Cardiac fibroblast (primary cell): ENCODE measurements around the gene VAMP3.
"Not testable (repeated sequence)": the region's sequence is repeated elsewhere in the genome, so short reads cannot be mapped to it uniquely, and the experiment has no call there.

ENCODE experiments used
- DNase-seq, 2 donors: peaks; one replicate each; pipeline versions ENCODE4 v3.0.0 to v3.0.0-alpha.2; 2010; ENCODE audit warnings: low read depth in 2 of 2
- H3K4me3 ChIP-seq, 2 donors: replicated peaks in 1 of 2; 1 replicate in 1 of 2; 2 replicates in 1 of 2; pipeline ENCODE4 v1.5.1; 2011; ENCODE audit warnings: low read depth in 2 of 2, low read length in 2 of 2, mild to moderate bottlenecking in 2 of 2, moderate library complexity in 1 of 2
- CTCF ChIP-seq: IDR thresholded peaks from one replicate; pipeline ENCODE4 v1.5.1; 2011; ENCODE audit warnings: low read depth, mild to moderate bottlenecking, low read length, inconsistent platforms

VAMP3 gene

DNA sequence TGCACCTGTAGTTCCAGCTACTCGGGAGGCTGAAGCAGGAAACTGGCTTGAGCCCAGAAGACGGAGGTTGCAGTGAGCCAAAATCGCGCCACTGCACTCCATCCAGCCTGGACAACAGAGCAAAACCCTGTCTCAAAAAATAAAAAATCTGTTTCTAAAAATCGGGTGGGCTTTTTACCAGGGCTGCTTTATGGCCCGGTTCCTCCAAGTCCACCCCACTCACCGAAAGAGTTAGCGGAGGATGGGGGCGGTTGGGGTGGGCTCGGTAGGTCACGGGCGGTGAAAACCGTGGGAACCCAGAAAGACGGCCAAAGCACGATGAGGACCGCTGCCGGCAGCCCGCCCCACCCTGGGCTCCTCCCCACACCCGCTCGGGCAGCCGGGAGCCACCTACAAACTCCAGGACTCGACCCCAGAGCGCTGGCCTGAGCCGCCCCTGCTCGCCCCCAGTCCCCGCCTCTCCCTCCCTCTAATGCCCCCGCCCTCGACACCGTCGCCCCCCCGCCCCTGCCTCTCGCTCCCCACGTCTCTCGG lies 12.1 kb downstream of the VAMP3 start:
- DNase-seq = peak; percentile 36 to 69
- TF ChIP-seq CTCF = no peak
- peak overlapping the region; percentile 54 to 56 for H3K4me3 ChIP-seq

DNA sequence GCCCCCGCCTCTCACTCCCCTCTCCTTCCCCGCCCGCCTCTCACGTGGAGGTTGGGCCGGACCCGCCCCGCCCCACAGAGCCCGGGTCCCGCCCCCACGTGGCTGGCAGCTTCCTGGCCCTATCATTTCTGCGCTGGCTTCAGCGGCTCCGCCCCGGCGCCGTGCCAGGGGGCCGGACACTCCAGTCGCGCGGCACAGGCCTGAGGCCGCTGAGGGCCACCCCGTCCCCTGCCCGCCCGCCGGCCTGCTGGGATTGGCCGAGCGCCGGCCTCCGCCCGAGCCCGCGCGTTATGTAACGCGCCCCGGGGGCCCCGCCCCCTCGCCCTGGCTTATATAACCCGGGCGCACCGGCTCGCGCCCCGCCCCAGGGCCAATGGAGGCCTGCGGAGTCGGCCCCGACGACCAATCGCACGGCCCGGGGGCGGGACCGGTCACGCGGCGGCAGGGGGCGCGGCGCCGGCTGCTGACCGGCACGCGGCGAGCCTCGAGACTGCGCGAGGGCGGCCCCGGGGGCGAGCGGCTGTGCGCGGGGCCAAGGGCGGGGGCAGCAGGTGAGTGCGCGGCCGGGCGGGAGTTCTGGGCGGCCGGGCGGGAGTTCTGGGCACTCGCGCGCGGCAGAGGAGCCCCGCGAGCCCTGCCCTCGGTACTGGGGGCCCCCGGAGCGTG lies 12.9 kb downstream of the VAMP3 start, which contains the start of gene PER3:
Gene PER3, plus strand, starts transcription at position 466 of the 666 bp plus-strand sequence. CDS start 587 bp downstream, outside the sequence.
- no peak for TF ChIP-seq CTCF
- DNase-seq = peak; percentile 96 to 99
- peak within 1 kb of the TSS; percentile 54 to 56 for H3K4me3 ChIP-seq

DNA sequence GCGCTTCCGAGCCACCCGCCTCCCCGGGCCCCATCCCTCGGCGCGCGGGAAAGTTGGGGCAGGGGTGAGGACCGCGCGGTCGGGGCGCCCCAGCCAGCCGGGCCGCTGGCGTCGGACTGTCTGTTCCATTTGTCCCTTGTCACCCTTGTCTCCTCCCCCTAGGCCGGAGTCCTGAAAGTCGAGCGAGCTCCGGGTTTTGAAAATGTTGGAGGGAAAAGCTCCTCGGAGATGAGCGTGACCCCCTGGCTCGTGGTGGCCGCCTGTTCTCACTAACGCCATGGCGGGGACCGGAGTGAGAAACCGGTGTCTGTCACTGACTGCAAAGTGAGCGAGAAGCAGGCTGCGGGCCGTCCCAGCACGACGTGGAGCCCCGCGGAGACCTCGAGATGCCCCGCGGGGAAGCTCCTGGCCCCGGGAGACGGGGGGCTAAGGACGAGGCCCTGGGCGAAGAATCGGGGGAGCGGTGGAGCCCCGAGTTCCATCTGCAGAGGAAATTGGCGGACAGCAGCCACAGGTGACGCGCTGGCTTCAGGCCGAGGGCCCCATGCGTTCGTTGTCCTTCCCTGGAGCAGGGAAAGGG lies 13.5 kb downstream of the VAMP3 start:
- no peak for TF ChIP-seq CTCF
- peak overlapping the region; percentile 32 to 44 for H3K4me3 ChIP-seq
- peak in 1 of 2 donors; percentile 1 for DNase-seq

DNA sequence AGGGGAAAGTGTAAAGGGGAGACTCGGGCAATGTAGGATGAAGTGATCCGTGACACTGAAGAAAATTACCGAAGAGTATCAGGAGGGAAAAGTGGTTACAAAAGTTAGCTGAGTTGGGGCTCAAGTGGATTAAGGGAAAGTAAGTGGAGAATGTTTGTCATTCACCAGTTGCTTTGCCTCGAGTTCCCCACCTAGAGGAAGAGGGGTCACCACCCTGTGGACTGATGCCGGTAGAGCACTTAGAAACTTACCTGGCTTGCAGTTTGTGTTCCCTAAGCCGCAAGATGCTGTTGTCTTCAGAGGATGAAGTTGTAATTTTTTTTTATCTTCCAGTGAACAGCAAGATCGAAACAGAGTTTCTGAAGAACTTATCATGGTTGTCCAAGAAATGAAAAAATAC lies 14.0 kb downstream of the VAMP3 start:
- no peak overlapping the region for H3K4me3 ChIP-seq
- DNase-seq = no peak
- no peak for TF ChIP-seq CTCF

DNA sequence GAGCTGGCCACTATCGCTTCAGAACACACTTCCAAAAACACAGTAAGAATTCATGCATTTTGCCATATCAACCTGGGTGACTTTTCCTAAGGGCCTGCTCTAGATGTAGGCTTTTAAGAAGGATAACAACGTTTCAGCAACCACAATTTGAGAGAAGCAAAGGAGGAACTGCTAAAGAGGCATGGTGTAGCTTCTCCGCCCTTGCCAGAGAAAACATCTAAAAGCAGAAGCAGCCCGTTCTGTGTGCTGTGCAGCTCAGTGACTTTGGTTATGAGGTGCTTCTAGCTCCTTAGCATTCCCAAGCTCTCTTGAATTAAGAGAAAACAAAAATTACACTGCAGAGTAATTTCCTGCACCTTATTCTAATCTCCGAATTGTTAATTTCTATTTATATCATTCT lies 15.7 kb downstream of the VAMP3 start:
- H3K4me3 ChIP-seq = no peak overlapping the region
- DNase-seq = no peak
- no peak for TF ChIP-seq CTCF

DNA sequence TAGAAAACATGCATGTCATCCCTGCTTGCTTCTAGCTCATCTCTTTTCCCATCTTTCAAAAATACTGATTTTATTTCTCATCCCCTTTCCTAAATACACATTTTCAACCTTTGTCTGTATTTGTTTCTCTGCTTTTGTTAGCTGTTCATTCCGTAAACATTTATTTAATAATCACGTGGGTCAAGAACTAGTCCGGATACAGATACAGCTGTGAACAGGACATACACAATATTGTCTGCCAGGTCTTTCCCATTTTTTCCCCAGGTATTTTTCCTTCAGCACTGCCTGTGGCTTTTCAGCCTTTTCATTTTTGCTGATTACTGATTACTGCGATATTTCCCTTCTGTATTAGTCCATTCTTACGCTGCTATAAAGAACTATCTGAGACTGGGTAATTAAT lies 18.7 kb downstream of the VAMP3 start:
- no peak overlapping the region for H3K4me3 ChIP-seq
- DNase-seq = no peak
- no peak for TF ChIP-seq CTCF

DNA sequence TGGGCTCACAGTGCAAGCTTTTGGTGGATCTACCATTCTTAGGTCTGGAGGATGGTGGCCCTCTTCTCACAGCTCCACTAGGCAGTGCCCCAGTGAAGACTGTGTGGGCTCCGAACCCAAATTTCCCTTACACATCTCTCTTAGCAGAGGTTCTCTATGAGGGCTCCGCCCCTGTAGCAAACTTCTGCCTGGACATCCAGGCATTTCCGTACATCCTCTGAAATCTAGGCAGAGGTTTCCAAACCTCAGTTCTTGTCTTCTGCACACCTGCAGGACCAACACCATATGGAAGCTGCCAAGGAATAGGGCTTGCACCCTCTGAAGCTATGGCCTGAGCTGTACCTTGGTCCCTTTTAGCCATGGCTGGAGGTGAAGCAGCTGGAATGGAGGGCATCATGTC lies 19.9 kb downstream of the VAMP3 start:
- H3K4me3 ChIP-seq, DNase-seq: not testable (repeated sequence)
